Memory B cell (primary cell): Measurements from ENCODE around the gene PKP1.

Experiments
- ATAC-seq: fragments of 150-1000 bp; cut with Tn5 transposase; 2 replicates; pipeline ENCODE4 v1.10.0; 2021; ENCODE audit warnings: low read depth, mild to moderate bottlenecking, moderate library complexity
- DNase-seq, 2 donors: peaks; one replicate each; pipeline ENCODE4 v3.0.0; 2022; ENCODE audit warnings: low spot score in 2 of 2
- H3K27ac Mint-ChIP-seq: one replicate; pipeline ENCODE4 v1.8.0; 2022; ENCODE audit warnings: mild to moderate bottlenecking, moderate library complexity, mixed read lengths
- H3K27me3 Mint-ChIP-seq: one replicate; pipeline ENCODE4 v1.8.0; 2022; ENCODE audit warnings: mixed read lengths
- H3K36me3 Mint-ChIP-seq: one replicate; pipeline ENCODE4 v1.8.0; 2022; ENCODE audit warnings: mild to moderate bottlenecking, mixed read lengths
- H3K4me1 Mint-ChIP-seq: one replicate; pipeline ENCODE4 v1.8.0; 2022; ENCODE audit warnings: mixed read lengths
- H3K4me3 Mint-ChIP-seq: one replicate; pipeline ENCODE4 v1.8.0; 2022; ENCODE audit warnings: mild to moderate bottlenecking, moderate library complexity, mixed read lengths
- H3K9me3 Mint-ChIP-seq: one replicate; pipeline ENCODE4 v1.8.0; 2022; ENCODE audit warnings: mixed read lengths

Gene PKP1

GRCh38 chr1:201298396-201299381, 15.4 kb downstream of the PKP1 start:
- no peak overlapping the region for H3K4me3 Mint-ChIP-seq
- peaks cover 23% of the 10 kb centered on the region for H3K27me3 Mint-ChIP-seq
- no peak for ATAC-seq

GRCh38 chr1:201299968-201300367, 16.7 kb downstream of the PKP1 start:
- H3K36me3 Mint-ChIP-seq = no peaks in the 10 kb centered on the region
- H3K27me3 Mint-ChIP-seq = peaks cover 20% of the 10 kb centered on the region
- H3K9me3 Mint-ChIP-seq = no peaks in the 10 kb centered on the region
- DNase-seq (no peak), ATAC-seq (no peak)
- H3K4me3 Mint-ChIP-seq = no peak overlapping the region
- H3K27ac Mint-ChIP-seq = no peak overlapping the region
- no peaks in the 10 kb centered on the region for H3K4me1 Mint-ChIP-seq

More at GRCh38 chr1:201298396-201299381, 15.4 kb downstream of the PKP1 start:
- DNase-seq = no peak
- no peaks in the 10 kb centered on the region for H3K4me1 Mint-ChIP-seq
- no peaks in the 10 kb centered on the region for H3K36me3 Mint-ChIP-seq
- no peak overlapping the region for H3K27ac Mint-ChIP-seq
- no peaks in the 10 kb centered on the region for H3K9me3 Mint-ChIP-seq

GRCh38 chr1:201300641-201301040, 17.3 kb downstream of the PKP1 start:
- no peak overlapping the region for H3K27ac Mint-ChIP-seq
- H3K4me1 Mint-ChIP-seq = no peaks in the 10 kb centered on the region
- no peak for DNase-seq
- peaks cover 18% of the 10 kb centered on the region for H3K27me3 Mint-ChIP-seq
- H3K9me3 Mint-ChIP-seq = no peaks in the 10 kb centered on the region
- H3K4me3 Mint-ChIP-seq = no peak overlapping the region
- ATAC-seq = no peak
- H3K36me3 Mint-ChIP-seq = no peaks in the 10 kb centered on the region

- Mint-ChIP-seq H3K27me3 (peaks cover 14% of the 10 kb centered on the region), H3K4me1 (no peaks in the 10 kb centered on the region), H3K27ac (no peak overlapping the region), H3K36me3 (no peaks in the 10 kb centered on the region), H3K9me3 (no peaks in the 10 kb centered on the region), H3K4me3 (no peak overlapping the region)
- DNase-seq (no peak), ATAC-seq (no peak)
Measured at GRCh38 chr1:201302163-201303152, 19.2 kb downstream of the PKP1 start.

GRCh38 chr1:201304126-201304525, 20.8 kb downstream of the PKP1 start:
- no peaks in the 10 kb centered on the region for H3K4me1 Mint-ChIP-seq
- no peak for DNase-seq
- H3K9me3 Mint-ChIP-seq = no peaks in the 10 kb centered on the region
- peaks cover 16% of the 10 kb centered on the region for H3K27me3 Mint-ChIP-seq
- no peak overlapping the region for H3K27ac Mint-ChIP-seq
- H3K36me3 Mint-ChIP-seq = no peaks in the 10 kb centered on the region
- no peak overlapping the region for H3K4me3 Mint-ChIP-seq
- ATAC-seq = no peak

GRCh38 chr1:201305815-201306214, 22.5 kb downstream of the PKP1 start:
- no peaks in the 10 kb centered on the region for H3K4me1 Mint-ChIP-seq
- peaks cover 21% of the 10 kb centered on the region for H3K27me3 Mint-ChIP-seq
- no peaks in the 10 kb centered on the region for H3K9me3 Mint-ChIP-seq
- H3K36me3 Mint-ChIP-seq = no peaks in the 10 kb centered on the region
- no peak for DNase-seq
- no peak overlapping the region for H3K4me3 Mint-ChIP-seq
- H3K27ac Mint-ChIP-seq = no peak overlapping the region
- ATAC-seq = no peak

- Mint-ChIP-seq H3K9me3 (no peaks in the 10 kb centered on the region), H3K4me1 (no peaks in the 10 kb centered on the region), H3K36me3 (no peaks in the 10 kb centered on the region), H3K27ac (no peak overlapping the region), H3K4me3 (no peak overlapping the region), H3K27me3 (peaks cover 13% of the 10 kb centered on the region)
- DNase-seq = no peak
- no peak for ATAC-seq
Measured at GRCh38 chr1:201307231-201307630, 23.9 kb downstream of the PKP1 start.

- peaks cover 12% of the 10 kb centered on the region for H3K27me3 Mint-ChIP-seq
Measured at GRCh38 chr1:201307760-201308499, 24.6 kb downstream of the PKP1 start.

GRCh38 chr1:201309416-201309815, 26.1 kb downstream of the PKP1 start:
- H3K36me3 Mint-ChIP-seq = no peaks in the 10 kb centered on the region
- DNase-seq = no peak

More at GRCh38 chr1:201307760-201308499, 24.6 kb downstream of the PKP1 start:
- no peak for DNase-seq
- no peak for ATAC-seq
- H3K9me3 Mint-ChIP-seq = no peaks in the 10 kb centered on the region
- no peak overlapping the region for H3K27ac Mint-ChIP-seq
- H3K36me3 Mint-ChIP-seq = no peaks in the 10 kb centered on the region
- no peak overlapping the region for H3K4me3 Mint-ChIP-seq
- H3K4me1 Mint-ChIP-seq = no peaks in the 10 kb centered on the region

GRCh38 chr1:201310251-201310985, 27.1 kb downstream of the PKP1 start:
- no peak overlapping the region for H3K27ac Mint-ChIP-seq
- no peaks in the 10 kb centered on the region for H3K36me3 Mint-ChIP-seq
- no peaks in the 10 kb centered on the region for H3K4me1 Mint-ChIP-seq
- DNase-seq (no peak), ATAC-seq (no peak)
- H3K4me3 Mint-ChIP-seq = no peak overlapping the region
- peaks cover 14% of the 10 kb centered on the region for H3K27me3 Mint-ChIP-seq
- H3K9me3 Mint-ChIP-seq = no peaks in the 10 kb centered on the region

More at GRCh38 chr1:201309416-201309815, 26.1 kb downstream of the PKP1 start:
- Mint-ChIP-seq H3K27ac (no peak overlapping the region), H3K27me3 (peaks cover 14% of the 10 kb centered on the region), H3K4me1 (no peaks in the 10 kb centered on the region), H3K9me3 (no peaks in the 10 kb centered on the region), H3K4me3 (no peak overlapping the region)
- ATAC-seq = no peak

- DNase-seq = no peak
- Mint-ChIP-seq H3K4me1 (no peaks in the 10 kb centered on the region), H3K27ac (no peak overlapping the region), H3K36me3 (no peaks in the 10 kb centered on the region), H3K27me3 (peaks cover 17% of the 10 kb centered on the region), H3K4me3 (no peak overlapping the region), H3K9me3 (peaks cover 1% of the 10 kb centered on the region)
- no peak for ATAC-seq
Measured at GRCh38 chr1:201310986-201311355, 27.7 kb downstream of the PKP1 start.

GRCh38 chr1:201311356-201312011, 28.2 kb downstream of the PKP1 start:
- Mint-ChIP-seq H3K27me3 (peaks cover 17% of the 10 kb centered on the region), H3K27ac (no peak overlapping the region)
- ATAC-seq = no peak

More at GRCh38 chr1:201311356-201312011, 28.2 kb downstream of the PKP1 start:
- no peaks in the 10 kb centered on the region for H3K4me1 Mint-ChIP-seq
- H3K4me3 Mint-ChIP-seq = no peak overlapping the region
- DNase-seq = no peak
- H3K36me3 Mint-ChIP-seq = no peaks in the 10 kb centered on the region
- peaks cover 1% of the 10 kb centered on the region for H3K9me3 Mint-ChIP-seq
